A673 (cell line): ENCODE data around the gene GOLGA1.

Experiments used
- EZH2 ChIP-seq: fragments of 200-600 bp; sonication (generic); IDR thresholded peaks from 2 replicates; pipeline ENCODE4 v1.6.1; 2017; ENCODE audit warnings: borderline replicate concordance, low read depth, mild to moderate bottlenecking, mixed read lengths, antibody characterized with exemption, low read length; ENCODE audit not compliant: poor library complexity, severe bottlenecking
- TF ChIP-seq, protein P1 (sequence below): fragments of 300-800, 200-600 bp; sonication (generic); conservative IDR thresholded peaks from 2 replicates; pipeline ENCODE4 v1.5.1; 2017; ENCODE audit warnings: low read depth, mild to moderate bottlenecking, antibody characterized with exemption, low read length, moderate library complexity, mixed read lengths

DNA sequence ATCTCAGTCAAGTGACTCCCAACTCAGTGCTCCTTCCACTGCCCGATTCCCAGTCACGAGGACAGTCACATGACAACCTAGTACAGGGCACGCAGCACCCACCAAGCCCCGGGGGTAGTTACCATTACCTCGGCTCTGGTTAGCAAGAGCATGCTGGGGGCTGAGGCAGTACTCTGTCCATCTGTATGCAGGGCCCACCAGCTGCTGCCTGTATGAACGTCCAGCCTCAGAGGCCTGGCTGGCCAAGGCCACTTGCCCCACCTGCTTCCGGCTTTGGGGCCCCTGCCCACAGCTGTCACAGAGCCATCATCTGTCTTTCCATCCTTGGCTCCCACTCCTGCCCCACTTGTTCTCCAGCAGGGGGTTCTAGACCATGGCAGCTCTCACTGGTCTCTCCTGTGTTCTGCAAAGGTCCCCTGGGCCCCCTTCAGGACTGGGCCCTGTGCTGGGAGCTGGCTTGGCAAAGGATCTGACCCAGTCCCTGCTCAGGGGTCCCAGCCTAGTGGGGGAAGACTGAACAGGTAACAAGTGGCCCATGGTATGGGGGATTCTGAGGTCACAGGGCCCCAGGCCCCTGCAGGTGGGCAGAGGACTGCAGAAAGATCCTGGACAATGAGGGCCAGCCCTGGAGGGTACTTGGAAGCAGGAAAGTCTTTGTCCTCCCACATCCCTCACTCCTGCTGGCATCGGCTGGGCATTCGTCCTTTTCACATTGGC lies 82.4 kb downstream of the GOLGA1 start:
- TF ChIP-seq, protein P1, sequence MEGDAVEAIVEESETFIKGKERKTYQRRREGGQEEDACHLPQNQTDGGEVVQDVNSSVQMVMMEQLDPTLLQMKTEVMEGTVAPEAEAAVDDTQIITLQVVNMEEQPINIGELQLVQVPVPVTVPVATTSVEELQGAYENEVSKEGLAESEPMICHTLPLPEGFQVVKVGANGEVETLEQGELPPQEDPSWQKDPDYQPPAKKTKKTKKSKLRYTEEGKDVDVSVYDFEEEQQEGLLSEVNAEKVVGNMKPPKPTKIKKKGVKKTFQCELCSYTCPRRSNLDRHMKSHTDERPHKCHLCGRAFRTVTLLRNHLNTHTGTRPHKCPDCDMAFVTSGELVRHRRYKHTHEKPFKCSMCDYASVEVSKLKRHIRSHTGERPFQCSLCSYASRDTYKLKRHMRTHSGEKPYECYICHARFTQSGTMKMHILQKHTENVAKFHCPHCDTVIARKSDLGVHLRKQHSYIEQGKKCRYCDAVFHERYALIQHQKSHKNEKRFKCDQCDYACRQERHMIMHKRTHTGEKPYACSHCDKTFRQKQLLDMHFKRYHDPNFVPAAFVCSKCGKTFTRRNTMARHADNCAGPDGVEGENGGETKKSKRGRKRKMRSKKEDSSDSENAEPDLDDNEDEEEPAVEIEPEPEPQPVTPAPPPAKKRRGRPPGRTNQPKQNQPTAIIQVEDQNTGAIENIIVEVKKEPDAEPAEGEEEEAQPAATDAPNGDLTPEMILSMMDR: no peak
- TF ChIP-seq EZH2: no peak
